Measurements from ENCODE around the gene RHOU.

Gene RHOU

GRCh38 chr1:228783418-228784040 is 48.2 kb downstream of the RHOU start:
- no peaks in the 10 kb centered on the region for H3K27me3 ChIP-seq (ENCODE audit: control insufficient read depth, insufficient read depth, low read length)
- no peaks in the 10 kb centered on the region for H3K9me3 ChIP-seq (ENCODE audit: control insufficient read depth, insufficient read depth, low read length)
- H3K36me3 ChIP-seq (ENCODE audit: control insufficient read depth, insufficient read depth, low read length) = no peaks in the 10 kb centered on the region
- no peaks in the 10 kb centered on the region for H3K4me1 ChIP-seq (ENCODE audit: control insufficient read depth, insufficient read depth, low read length)
- WGBS (ENCODE audit: insufficient coverage, insufficient read length) = no CpG with 5 or more reads among the region's 11 CpGs
- H3K4me3 ChIP-seq (ENCODE audit: low read length) = no peak overlapping the region
- DNase-seq (ENCODE audit: low read depth, low spot score) = no peak
- H3K27ac ChIP-seq (ENCODE audit: low read length) = no peak overlapping the region

- no CpG with 5 or more reads among the region's 3 CpGs for WGBS (ENCODE audit: insufficient coverage, insufficient read length)
Measured at GRCh38 chr1:228784181-228784580, 48.9 kb downstream of the RHOU start.

GRCh38 chr1:228785366-228786330 is 50.4 kb downstream of the RHOU start:
- Histone ChIP-seq H3K4me1 (ENCODE audit: control insufficient read depth, insufficient read depth, low read length) (no peaks in the 10 kb centered on the region), H3K4me3 (ENCODE audit: low read length) (no peak overlapping the region), H3K9me3 (ENCODE audit: control insufficient read depth, insufficient read depth, low read length) (no peaks in the 10 kb centered on the region), H3K27ac (ENCODE audit: low read length) (no peak overlapping the region), H3K36me3 (ENCODE audit: control insufficient read depth, insufficient read depth, low read length) (no peaks in the 10 kb centered on the region), H3K27me3 (ENCODE audit: control insufficient read depth, insufficient read depth, low read length) (no peaks in the 10 kb centered on the region)
- WGBS (ENCODE audit: insufficient coverage, insufficient read length) = no CpG with 5 or more reads among the region's 15 CpGs
- DNase-seq (ENCODE audit: low read depth, low spot score) = no peak

More at GRCh38 chr1:228784181-228784580, 48.9 kb downstream of the RHOU start:
- Histone ChIP-seq H3K4me3 (ENCODE audit: low read length) (no peak overlapping the region), H3K27me3 (ENCODE audit: control insufficient read depth, insufficient read depth, low read length) (no peaks in the 10 kb centered on the region), H3K9me3 (ENCODE audit: control insufficient read depth, insufficient read depth, low read length) (no peaks in the 10 kb centered on the region), H3K27ac (ENCODE audit: low read length) (no peak overlapping the region), H3K4me1 (ENCODE audit: control insufficient read depth, insufficient read depth, low read length) (no peaks in the 10 kb centered on the region), H3K36me3 (ENCODE audit: control insufficient read depth, insufficient read depth, low read length) (no peaks in the 10 kb centered on the region)
- DNase-seq (ENCODE audit: low read depth, low spot score) = no peak

GRCh38 chr1:228786361-228787129 is 51.3 kb downstream of the RHOU start:
- Histone ChIP-seq H3K4me1 (ENCODE audit: control insufficient read depth, insufficient read depth, low read length) (no peaks in the 10 kb centered on the region), H3K9me3 (ENCODE audit: control insufficient read depth, insufficient read depth, low read length) (no peaks in the 10 kb centered on the region), H3K4me3 (ENCODE audit: low read length) (no peak overlapping the region), H3K27ac (ENCODE audit: low read length) (no peak overlapping the region), H3K36me3 (ENCODE audit: control insufficient read depth, insufficient read depth, low read length) (no peaks in the 10 kb centered on the region), H3K27me3 (ENCODE audit: control insufficient read depth, insufficient read depth, low read length) (no peaks in the 10 kb centered on the region)
- WGBS (ENCODE audit: insufficient coverage, insufficient read length) = no CpG with 5 or more reads among the region's 4 CpGs
- no peak for DNase-seq (ENCODE audit: low read depth, low spot score)

GRCh38 chr1:228791791-228792190 is 56.5 kb downstream of the RHOU start:
- Histone ChIP-seq H3K4me1 (ENCODE audit: control insufficient read depth, insufficient read depth, low read length) (peaks cover 2% of the 10 kb centered on the region; the same call in 1 of the 2 replicates), H3K4me3 (ENCODE audit: low read length) (no peak overlapping the region), H3K27ac (ENCODE audit: low read length) (no peak overlapping the region), H3K36me3 (ENCODE audit: control insufficient read depth, insufficient read depth, low read length) (no peaks in the 10 kb centered on the region), H3K27me3 (ENCODE audit: control insufficient read depth, insufficient read depth, low read length) (peaks cover 3% of the 10 kb centered on the region; the same call in 1 of the 2 replicates), H3K9me3 (ENCODE audit: control insufficient read depth, insufficient read depth, low read length) (no peaks in the 10 kb centered on the region)
- WGBS (ENCODE audit: insufficient coverage, insufficient read length) = no CpG with 5 or more reads among the region's 3 CpGs
- no peak for DNase-seq (ENCODE audit: low read depth, low spot score)

GRCh38 chr1:228792601-228793000 is 57.3 kb downstream of the RHOU start:
- DNase-seq (ENCODE audit: low read depth, low spot score) = no peak
- H3K36me3 ChIP-seq (ENCODE audit: control insufficient read depth, insufficient read depth, low read length) = no peaks in the 10 kb centered on the region
- H3K27me3 ChIP-seq (ENCODE audit: control insufficient read depth, insufficient read depth, low read length) = peaks cover 3% of the 10 kb centered on the region; the same call in 1 of the 2 replicates
- H3K4me1 ChIP-seq (ENCODE audit: control insufficient read depth, insufficient read depth, low read length) = peaks cover 2% of the 10 kb centered on the region; the same call in 1 of the 2 replicates
- 100% methylated on average over 3 of the region's 3 CpGs for WGBS (ENCODE audit: insufficient coverage, insufficient read length)
- H3K4me3 ChIP-seq (ENCODE audit: low read length) = no peak overlapping the region
- H3K9me3 ChIP-seq (ENCODE audit: control insufficient read depth, insufficient read depth, low read length) = no peaks in the 10 kb centered on the region
- H3K27ac ChIP-seq (ENCODE audit: low read length) = no peak overlapping the region

GRCh38 chr1:228793032-228793431 is 57.8 kb downstream of the RHOU start:
- no peak overlapping the region for H3K4me3 ChIP-seq (ENCODE audit: low read length)
- no peaks in the 10 kb centered on the region for H3K36me3 ChIP-seq (ENCODE audit: control insufficient read depth, insufficient read depth, low read length)
- H3K27ac ChIP-seq (ENCODE audit: low read length) = no peak overlapping the region
- H3K4me1 ChIP-seq (ENCODE audit: control insufficient read depth, insufficient read depth, low read length) = peaks cover 2% of the 10 kb centered on the region; the same call in 1 of the 2 replicates
- H3K9me3 ChIP-seq (ENCODE audit: control insufficient read depth, insufficient read depth, low read length) = no peaks in the 10 kb centered on the region
- H3K27me3 ChIP-seq (ENCODE audit: control insufficient read depth, insufficient read depth, low read length) = peaks cover 3% of the 10 kb centered on the region; the same call in 1 of the 2 replicates
- no peak for DNase-seq (ENCODE audit: low read depth, low spot score)
- no CpG with 5 or more reads among the region's 2 CpGs for WGBS (ENCODE audit: insufficient coverage, insufficient read length)

- Histone ChIP-seq H3K27ac (ENCODE audit: low read length) (no peak overlapping the region), H3K4me1 (ENCODE audit: control insufficient read depth, insufficient read depth, low read length) (peaks cover 2% of the 10 kb centered on the region; the same call in 1 of the 2 replicates), H3K36me3 (ENCODE audit: control insufficient read depth, insufficient read depth, low read length) (no peaks in the 10 kb centered on the region), H3K9me3 (ENCODE audit: control insufficient read depth, insufficient read depth, low read length) (no peaks in the 10 kb centered on the region), H3K27me3 (ENCODE audit: control insufficient read depth, insufficient read depth, low read length) (peaks cover 3% of the 10 kb centered on the region; the same call in 1 of the 2 replicates), H3K4me3 (ENCODE audit: low read length) (no peak overlapping the region)
- DNase-seq (ENCODE audit: low read depth, low spot score) = no peak
- no CpG with 5 or more reads among the region's 1 CpG for WGBS (ENCODE audit: insufficient coverage, insufficient read length)
Measured at GRCh38 chr1:228794173-228794572, 58.9 kb downstream of the RHOU start.

GRCh38 chr1:228794810-228795209 is 59.5 kb downstream of the RHOU start:
- no peaks in the 10 kb centered on the region for H3K36me3 ChIP-seq (ENCODE audit: control insufficient read depth, insufficient read depth, low read length)
- WGBS (ENCODE audit: insufficient coverage, insufficient read length) = no CpG with 5 or more reads among the region's 5 CpGs
- H3K4me3 ChIP-seq (ENCODE audit: low read length) = no peak overlapping the region
- no peaks in the 10 kb centered on the region for H3K9me3 ChIP-seq (ENCODE audit: control insufficient read depth, insufficient read depth, low read length)
- DNase-seq (ENCODE audit: low read depth, low spot score) = no peak
- peaks cover 3% of the 10 kb centered on the region; the same call in 1 of the 2 replicates for H3K27me3 ChIP-seq (ENCODE audit: control insufficient read depth, insufficient read depth, low read length)
- peaks cover 2% of the 10 kb centered on the region; the same call in 1 of the 2 replicates for H3K4me1 ChIP-seq (ENCODE audit: control insufficient read depth, insufficient read depth, low read length)
- no peak overlapping the region for H3K27ac ChIP-seq (ENCODE audit: low read length)

GRCh38 chr1:228795596-228795995 is 60.3 kb downstream of the RHOU start:
- WGBS (ENCODE audit: insufficient coverage, insufficient read length) = no CpG with 5 or more reads among the region's 4 CpGs
- Histone ChIP-seq H3K4me1 (ENCODE audit: control insufficient read depth, insufficient read depth, low read length) (peaks cover 2% of the 10 kb centered on the region; the same call in 1 of the 2 replicates), H3K9me3 (ENCODE audit: control insufficient read depth, insufficient read depth, low read length) (no peaks in the 10 kb centered on the region), H3K4me3 (ENCODE audit: low read length) (no peak overlapping the region), H3K27ac (ENCODE audit: low read length) (no peak overlapping the region), H3K27me3 (ENCODE audit: control insufficient read depth, insufficient read depth, low read length) (peaks cover 3% of the 10 kb centered on the region; the same call in 1 of the 2 replicates), H3K36me3 (ENCODE audit: control insufficient read depth, insufficient read depth, low read length) (no peaks in the 10 kb centered on the region)
- DNase-seq (ENCODE audit: low read depth, low spot score) = no peak
